K562 (cell line): ENCODE measurements around the gene DEFB108B.
"Not testable (repeated sequence)": the region's sequence is repeated elsewhere in the genome, so short reads cannot be mapped to it uniquely, and the experiment has no call there.

Experiments used
- CBFA2T2 ChIP-seq: fragments of 450-650 bp; conservative IDR thresholded peaks from 2 replicates; pipeline ENCODE4 v1.6.1; 2017; ENCODE audit warnings: mild to moderate bottlenecking
- CHD4 ChIP-seq: fragments of 200-600 bp; sonication (generic); IDR thresholded peaks from 3 replicates; pipeline ENCODE4 v1.6.1; 2012; ENCODE audit warnings: low read depth, mild to moderate bottlenecking, mixed read lengths, low read length, inconsistent platforms; ENCODE audit not compliant: insufficient read depth, insufficient replicate concordance, poor library complexity, severe bottlenecking
- ELF2 ChIP-seq: fragments of 250-450 bp; sonication (Bioruptor Pico); IDR thresholded peaks from 2 replicates; pipeline ENCODE4 v1.5.0; 2021; ENCODE audit warnings: mild to moderate bottlenecking
- GABPA ChIP-seq: fragments of 200-800 bp; sonication (Bioruptor generic); conservative IDR thresholded peaks from 2 replicates; pipeline ENCODE4 v1.6.1; 2016; ENCODE audit warnings: low read depth, missing genetic modification characterization, missing compliant biosample characterization
- KDM2B ChIP-seq: fragments of 250-450 bp; sonication (Bioruptor Pico); IDR thresholded peaks from 2 replicates; pipeline ENCODE4 v1.8.0; 2021; ENCODE audit warnings: mild to moderate bottlenecking, moderate library complexity
- POLR2AphosphoS5 ChIP-seq: IDR thresholded peaks from 2 replicates; pipeline ENCODE4 v1.6.1; 2011; ENCODE audit warnings: mild to moderate bottlenecking, low read depth, low read length, moderate library complexity; ENCODE audit not compliant: control insufficient read depth, insufficient read depth
- RAD21 ChIP-seq, 2 experiments: fragments of 250-450 bp in 1 of 2; fragments of 450-650 bp in 1 of 2; sonication (Bioruptor Pico) in 1 of 2; formaldehyde crosslinking in 1 of 2; IDR thresholded peaks in 1 of 2; conservative IDR thresholded peaks in 1 of 2; 2 replicates each; pipeline versions ENCODE4 v1.4.0 to v1.8.0; 2020 to 2022; ENCODE audit warnings: mild to moderate bottlenecking in 2 of 2, moderate library complexity in 1 of 2
- RBM34 ChIP-seq: fragments of 200-400 bp; formaldehyde crosslinking; IDR thresholded peaks from 2 replicates; pipeline ENCODE4 v1.6.1; 2018; ENCODE audit warnings: low read length, borderline replicate concordance; ENCODE audit not compliant: insufficient read depth
- TF ChIP-seq, protein P1 (sequence below), 2 experiments: fragments of 450-650 bp; formaldehyde crosslinking in 1 of 2; IDR thresholded peaks; 2 replicates each; pipeline versions ENCODE4 v1.4.0 to v1.6.1; 2014 to 2020; ENCODE audit warnings: mild to moderate bottlenecking in 2 of 2, borderline replicate concordance in 1 of 2, low read depth in 1 of 2
- TF ChIP-seq, protein P2 (sequence below): sonication (generic); formaldehyde crosslinking; IDR thresholded peaks from 2 replicates; pipeline ENCODE4 v1.8.1; 2022; ENCODE audit warnings: missing genetic modification reagents
- TF ChIP-seq, protein P3 (sequence below), 3 experiments: IDR thresholded peaks in 2 of 3; conservative IDR thresholded peaks in 1 of 3; 2 replicates each; pipeline ENCODE4 v1.5.1; 2011 to 2012; ENCODE audit warnings: low read length in 3 of 3, mild to moderate bottlenecking in 3 of 3, control low read depth in 2 of 3, improper control_type of control experiment in 1 of 3, inconsistent platforms in 1 of 3, low read depth in 1 of 3, mixed read lengths in 1 of 3, moderate library complexity in 1 of 3; ENCODE audit not compliant: insufficient read depth in 2 of 3
- TF ChIP-seq, protein P4 (sequence below): sonication (generic); formaldehyde crosslinking; IDR thresholded peaks from 2 replicates; pipeline ENCODE4 v1.8.0; 2022; ENCODE audit warnings: mild to moderate bottlenecking, missing genetic modification reagents, borderline replicate concordance

DNA sequence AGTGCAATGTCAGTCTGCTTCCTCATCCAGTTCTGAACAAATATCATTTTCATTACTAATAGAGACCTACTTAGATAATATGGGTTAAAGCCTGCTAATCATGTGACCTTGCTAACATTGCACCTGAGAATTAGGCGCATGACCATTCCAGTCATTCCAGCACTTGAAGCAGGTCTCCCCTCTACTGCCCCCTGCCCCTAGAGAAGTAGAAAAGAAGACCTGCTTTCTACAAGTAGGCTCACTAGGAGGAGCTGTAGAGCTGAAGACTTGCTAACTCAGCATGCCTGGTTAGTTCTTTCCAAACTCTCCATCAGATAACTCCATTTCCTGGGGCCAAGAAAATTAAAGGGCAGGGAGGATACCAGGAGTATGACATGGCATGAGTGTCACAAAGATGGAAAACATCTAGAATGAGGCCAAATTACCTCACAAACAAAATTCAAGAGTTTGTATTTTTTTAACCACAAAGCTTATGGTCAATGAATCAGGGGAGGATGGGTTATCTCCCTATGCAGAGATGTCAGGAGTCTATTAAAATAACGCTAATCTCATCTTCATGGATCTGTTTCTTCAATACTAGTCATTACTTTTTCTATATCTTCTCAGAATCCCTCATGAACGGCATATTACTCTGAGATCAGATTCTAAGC, 31.1 kb downstream of the DEFB108B start:
- not testable (repeated sequence) for TF ChIP-seq KDM2B; POLR2AphosphoS5; CHD4; RBM34; CBFA2T2; GABPA; ELF2 (CRISPR knock-in tag)
- TF ChIP-seq, protein P1, sequence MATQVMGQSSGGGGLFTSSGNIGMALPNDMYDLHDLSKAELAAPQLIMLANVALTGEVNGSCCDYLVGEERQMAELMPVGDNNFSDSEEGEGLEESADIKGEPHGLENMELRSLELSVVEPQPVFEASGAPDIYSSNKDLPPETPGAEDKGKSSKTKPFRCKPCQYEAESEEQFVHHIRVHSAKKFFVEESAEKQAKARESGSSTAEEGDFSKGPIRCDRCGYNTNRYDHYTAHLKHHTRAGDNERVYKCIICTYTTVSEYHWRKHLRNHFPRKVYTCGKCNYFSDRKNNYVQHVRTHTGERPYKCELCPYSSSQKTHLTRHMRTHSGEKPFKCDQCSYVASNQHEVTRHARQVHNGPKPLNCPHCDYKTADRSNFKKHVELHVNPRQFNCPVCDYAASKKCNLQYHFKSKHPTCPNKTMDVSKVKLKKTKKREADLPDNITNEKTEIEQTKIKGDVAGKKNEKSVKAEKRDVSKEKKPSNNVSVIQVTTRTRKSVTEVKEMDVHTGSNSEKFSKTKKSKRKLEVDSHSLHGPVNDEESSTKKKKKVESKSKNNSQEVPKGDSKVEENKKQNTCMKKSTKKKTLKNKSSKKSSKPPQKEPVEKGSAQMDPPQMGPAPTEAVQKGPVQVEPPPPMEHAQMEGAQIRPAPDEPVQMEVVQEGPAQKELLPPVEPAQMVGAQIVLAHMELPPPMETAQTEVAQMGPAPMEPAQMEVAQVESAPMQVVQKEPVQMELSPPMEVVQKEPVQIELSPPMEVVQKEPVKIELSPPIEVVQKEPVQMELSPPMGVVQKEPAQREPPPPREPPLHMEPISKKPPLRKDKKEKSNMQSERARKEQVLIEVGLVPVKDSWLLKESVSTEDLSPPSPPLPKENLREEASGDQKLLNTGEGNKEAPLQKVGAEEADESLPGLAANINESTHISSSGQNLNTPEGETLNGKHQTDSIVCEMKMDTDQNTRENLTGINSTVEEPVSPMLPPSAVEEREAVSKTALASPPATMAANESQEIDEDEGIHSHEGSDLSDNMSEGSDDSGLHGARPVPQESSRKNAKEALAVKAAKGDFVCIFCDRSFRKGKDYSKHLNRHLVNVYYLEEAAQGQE (IDR thresholded peaks at IDR 0.05; ENCODE audit: borderline replicate concordance): peak; percentile 61; the same call in 1 of the 2 replicates
- TF ChIP-seq, protein P1 (CRISPR knock-in tag; IDR thresholded peaks at IDR 0.05; ENCODE audit: low read depth): not testable (repeated sequence)
- TF ChIP-seq, protein P2, sequence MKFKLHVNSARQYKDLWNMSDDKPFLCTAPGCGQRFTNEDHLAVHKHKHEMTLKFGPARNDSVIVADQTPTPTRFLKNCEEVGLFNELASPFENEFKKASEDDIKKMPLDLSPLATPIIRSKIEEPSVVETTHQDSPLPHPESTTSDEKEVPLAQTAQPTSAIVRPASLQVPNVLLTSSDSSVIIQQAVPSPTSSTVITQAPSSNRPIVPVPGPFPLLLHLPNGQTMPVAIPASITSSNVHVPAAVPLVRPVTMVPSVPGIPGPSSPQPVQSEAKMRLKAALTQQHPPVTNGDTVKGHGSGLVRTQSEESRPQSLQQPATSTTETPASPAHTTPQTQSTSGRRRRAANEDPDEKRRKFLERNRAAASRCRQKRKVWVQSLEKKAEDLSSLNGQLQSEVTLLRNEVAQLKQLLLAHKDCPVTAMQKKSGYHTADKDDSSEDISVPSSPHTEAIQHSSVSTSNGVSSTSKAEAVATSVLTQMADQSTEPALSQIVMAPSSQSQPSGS: not testable (repeated sequence)
- TF ChIP-seq RAD21 (CRISPR knock-in tag; conservative IDR thresholded peaks at IDR 0.05 in 1 of 2, IDR thresholded peaks at IDR 0.05 in 1 of 2): peak; percentile 42 to 83
- TF ChIP-seq, protein P3, sequence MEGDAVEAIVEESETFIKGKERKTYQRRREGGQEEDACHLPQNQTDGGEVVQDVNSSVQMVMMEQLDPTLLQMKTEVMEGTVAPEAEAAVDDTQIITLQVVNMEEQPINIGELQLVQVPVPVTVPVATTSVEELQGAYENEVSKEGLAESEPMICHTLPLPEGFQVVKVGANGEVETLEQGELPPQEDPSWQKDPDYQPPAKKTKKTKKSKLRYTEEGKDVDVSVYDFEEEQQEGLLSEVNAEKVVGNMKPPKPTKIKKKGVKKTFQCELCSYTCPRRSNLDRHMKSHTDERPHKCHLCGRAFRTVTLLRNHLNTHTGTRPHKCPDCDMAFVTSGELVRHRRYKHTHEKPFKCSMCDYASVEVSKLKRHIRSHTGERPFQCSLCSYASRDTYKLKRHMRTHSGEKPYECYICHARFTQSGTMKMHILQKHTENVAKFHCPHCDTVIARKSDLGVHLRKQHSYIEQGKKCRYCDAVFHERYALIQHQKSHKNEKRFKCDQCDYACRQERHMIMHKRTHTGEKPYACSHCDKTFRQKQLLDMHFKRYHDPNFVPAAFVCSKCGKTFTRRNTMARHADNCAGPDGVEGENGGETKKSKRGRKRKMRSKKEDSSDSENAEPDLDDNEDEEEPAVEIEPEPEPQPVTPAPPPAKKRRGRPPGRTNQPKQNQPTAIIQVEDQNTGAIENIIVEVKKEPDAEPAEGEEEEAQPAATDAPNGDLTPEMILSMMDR (IDR thresholded peaks at IDR 0.05 in 2 of 3, conservative IDR thresholded peaks at IDR 0.05 in 1 of 3; ENCODE audit: insufficient read depth in 2 of 3, low read depth in 1 of 3, low read length in 3 of 3): peak; percentile 67 to 89 (median 83)
- TF ChIP-seq, protein P4, sequence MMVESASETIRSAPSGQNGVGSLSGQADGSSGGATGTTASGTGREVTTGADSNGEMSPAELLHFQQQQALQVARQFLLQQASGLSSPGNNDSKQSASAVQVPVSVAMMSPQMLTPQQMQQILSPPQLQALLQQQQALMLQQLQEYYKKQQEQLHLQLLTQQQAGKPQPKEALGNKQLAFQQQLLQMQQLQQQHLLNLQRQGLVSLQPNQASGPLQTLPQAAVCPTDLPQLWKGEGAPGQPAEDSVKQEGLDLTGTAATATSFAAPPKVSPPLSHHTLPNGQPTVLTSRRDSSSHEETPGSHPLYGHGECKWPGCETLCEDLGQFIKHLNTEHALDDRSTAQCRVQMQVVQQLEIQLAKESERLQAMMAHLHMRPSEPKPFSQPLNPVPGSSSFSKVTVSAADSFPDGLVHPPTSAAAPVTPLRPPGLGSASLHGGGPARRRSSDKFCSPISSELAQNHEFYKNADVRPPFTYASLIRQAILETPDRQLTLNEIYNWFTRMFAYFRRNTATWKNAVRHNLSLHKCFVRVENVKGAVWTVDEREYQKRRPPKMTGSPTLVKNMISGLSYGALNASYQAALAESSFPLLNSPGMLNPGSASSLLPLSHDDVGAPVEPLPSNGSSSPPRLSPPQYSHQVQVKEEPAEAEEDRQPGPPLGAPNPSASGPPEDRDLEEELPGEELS (CRISPR knock-in tag): not testable (repeated sequence)
